OCI-LY1 (cell line): ENCODE data around the gene GRK4.

ENCODE experiments used
- CTCF ChIP-seq: fragments of 200-600 bp; sonication (generic), shearing (Covaris generic); IDR thresholded peaks from 2 replicates; pipeline ENCODE4 v1.5.1; 2017; ENCODE audit warnings: mild to moderate bottlenecking, antibody characterized with exemption, low read length, moderate library complexity, mixed read lengths
- EZH2 ChIP-seq: fragments of 200-600 bp; sonication (generic), shearing (Covaris generic); IDR thresholded peaks from 2 replicates; pipeline ENCODE4 v1.8.0; 2017; ENCODE audit warnings: borderline replicate concordance, mixed run types, mild to moderate bottlenecking, antibody characterized with exemption, low read length, moderate library complexity, mixed read lengths

- TF ChIP-seq CTCF (no peak), EZH2 (no peak)
Measured at GRCh38 chr4:3046162-3046561, 82.8 kb downstream of the GRK4 start.
